ENCODE measurements around the gene TRNP1.

DNA sequence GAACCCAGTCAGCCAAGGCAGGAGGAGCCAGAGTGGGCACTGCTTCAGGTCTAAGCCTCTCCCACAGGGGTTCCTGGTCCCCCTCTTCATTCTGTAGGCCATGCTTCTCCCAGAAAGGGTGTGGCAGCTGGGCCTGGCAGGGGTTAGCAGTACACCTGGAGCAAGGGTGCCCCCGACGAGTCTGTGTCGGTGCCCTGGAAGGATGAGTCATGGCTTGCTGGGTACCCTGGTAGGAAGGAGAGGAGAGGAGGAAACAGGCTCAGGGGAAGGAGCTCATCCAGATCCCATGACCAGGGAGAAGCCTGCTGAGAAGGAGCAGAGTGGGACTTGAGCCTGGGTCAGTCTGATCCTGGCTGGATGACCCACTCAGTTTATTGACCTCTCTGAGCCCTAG, 43.6 kb upstream of the TRNP1 start:
- TF ChIP-seq, protein P1, sequence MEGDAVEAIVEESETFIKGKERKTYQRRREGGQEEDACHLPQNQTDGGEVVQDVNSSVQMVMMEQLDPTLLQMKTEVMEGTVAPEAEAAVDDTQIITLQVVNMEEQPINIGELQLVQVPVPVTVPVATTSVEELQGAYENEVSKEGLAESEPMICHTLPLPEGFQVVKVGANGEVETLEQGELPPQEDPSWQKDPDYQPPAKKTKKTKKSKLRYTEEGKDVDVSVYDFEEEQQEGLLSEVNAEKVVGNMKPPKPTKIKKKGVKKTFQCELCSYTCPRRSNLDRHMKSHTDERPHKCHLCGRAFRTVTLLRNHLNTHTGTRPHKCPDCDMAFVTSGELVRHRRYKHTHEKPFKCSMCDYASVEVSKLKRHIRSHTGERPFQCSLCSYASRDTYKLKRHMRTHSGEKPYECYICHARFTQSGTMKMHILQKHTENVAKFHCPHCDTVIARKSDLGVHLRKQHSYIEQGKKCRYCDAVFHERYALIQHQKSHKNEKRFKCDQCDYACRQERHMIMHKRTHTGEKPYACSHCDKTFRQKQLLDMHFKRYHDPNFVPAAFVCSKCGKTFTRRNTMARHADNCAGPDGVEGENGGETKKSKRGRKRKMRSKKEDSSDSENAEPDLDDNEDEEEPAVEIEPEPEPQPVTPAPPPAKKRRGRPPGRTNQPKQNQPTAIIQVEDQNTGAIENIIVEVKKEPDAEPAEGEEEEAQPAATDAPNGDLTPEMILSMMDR (IDR thresholded peaks at IDR 0.05), result no peak
- no peak for TF ChIP-seq EZH2 (IDR thresholded peaks at IDR 0.05)

Measured in neural progenitor cell (in vitro differentiated cells).